HG02943 (cell line): ENCODE measurements around the gene SNAPC2.
"Not testable (repeated sequence)": the region's sequence is repeated elsewhere in the genome, so short reads cannot be mapped to it uniquely, and the experiment has no call there.

Experiments used
- ATAC-seq: cut with Tn5 transposase; IDR thresholded peaks from one replicate; pipeline ENCODE4 v1.9.1; 2021; ENCODE audit warnings: mild to moderate bottlenecking, low read depth, moderate library complexity; ENCODE audit not compliant: unreplicated experiment

The SNAPC2 gene

DNA sequence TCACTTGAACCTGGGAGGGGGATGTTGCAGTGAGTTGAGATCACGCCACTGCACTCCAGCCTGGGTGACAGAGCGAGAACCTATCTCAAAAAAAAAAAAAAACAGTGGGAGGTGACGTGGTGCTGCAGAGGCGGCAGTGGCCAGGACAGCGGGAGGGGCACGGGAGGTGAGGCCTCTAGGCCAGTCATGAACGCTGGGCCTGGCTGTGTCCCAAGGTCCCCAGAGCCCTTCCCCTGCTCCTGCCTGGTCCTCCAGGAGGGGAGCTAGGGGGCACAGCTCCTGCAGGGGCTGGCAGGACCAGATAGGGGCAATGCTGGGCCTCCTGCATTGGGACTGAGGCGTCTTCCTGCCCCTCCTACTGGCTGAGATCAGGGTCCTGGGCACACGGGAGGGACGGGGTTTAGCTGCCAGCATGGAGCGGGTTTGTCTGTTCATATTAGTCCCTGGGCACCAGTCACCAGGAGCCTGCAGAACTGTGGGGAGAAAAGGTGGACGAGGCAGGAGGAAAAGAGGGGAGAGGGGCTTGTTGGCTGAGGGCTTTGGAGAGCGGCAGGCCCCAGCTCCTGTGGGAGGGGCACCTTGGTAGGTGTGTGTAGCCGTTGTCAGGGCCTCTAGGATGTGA, 11.9 kb upstream of the SNAPC2 start:
- ATAC-seq, result no peak

- no peak for ATAC-seq
These were observed 11.2 kb upstream of the SNAPC2 start for GRCh38 chr19:7908742-7909461.

DNA sequence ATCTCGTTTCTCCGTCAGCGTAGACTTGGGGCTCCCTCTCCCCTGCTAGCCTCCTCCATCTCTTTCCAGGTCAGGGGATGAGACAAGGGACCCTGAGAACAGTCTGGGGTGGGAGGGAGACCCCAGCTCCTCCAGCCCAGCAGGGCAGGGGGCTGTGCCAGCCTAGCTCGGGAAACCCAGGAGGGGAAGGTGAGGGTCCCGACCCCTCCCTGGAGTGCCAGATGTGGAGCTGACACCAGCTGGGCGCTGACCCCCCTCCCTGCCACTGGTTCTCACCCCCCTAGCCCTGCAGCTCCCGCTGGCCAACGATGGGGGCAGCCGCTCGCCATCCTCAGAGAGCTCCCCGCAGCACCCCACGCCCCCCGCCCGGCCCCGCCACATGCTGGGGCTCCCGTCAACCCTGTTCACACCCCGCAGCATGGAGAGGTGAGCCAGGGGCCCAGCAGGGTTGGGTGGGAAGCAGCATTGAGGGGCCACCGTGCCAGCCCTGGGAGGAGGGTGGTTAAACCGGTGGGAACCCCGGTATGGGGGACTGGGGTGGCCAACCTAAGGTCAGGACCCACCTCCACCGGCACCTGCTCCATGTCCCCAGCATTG, 10.6 kb upstream of the SNAPC2 start:
- ATAC-seq, result no peak

DNA sequence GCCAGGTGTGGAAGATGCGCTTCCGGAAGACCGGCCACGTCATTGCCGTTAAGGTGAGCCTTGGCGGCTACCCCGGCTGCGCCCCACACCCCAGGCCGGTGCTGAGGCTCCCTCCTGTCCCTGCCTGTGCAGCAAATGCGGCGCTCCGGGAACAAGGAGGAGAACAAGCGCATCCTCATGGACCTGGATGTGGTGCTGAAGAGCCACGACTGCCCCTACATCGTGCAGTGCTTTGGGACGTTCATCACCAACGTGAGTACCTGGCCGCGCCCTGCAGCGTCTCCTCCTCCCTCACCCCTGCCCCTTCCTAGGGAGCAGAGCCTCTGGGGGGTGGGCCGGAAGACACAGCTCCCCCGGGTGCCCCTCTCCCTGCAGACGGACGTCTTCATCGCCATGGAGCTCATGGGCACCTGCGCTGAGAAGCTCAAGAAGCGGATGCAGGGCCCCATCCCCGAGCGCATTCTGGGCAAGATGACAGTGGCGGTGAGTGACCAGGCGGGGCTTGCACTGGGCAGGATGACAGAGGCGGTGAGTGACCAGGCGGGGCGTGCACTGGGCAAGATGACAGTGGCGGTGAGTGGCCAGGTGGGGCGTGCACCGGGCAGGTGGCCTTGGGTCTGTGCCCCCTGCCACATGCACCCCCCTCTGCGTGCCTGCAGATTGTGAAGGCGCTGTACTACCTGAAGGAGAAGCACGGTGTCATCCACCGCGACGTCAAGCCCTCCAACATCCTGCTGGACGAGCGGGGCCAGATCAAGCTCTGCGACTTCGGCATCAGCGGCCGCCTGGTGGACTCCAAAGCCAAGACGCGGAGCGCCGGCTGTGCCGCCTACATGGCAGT, 9.6 kb upstream of the SNAPC2 start:
- no peak for ATAC-seq

GRCh38 chr19:7911508-7912143, 8.5 kb upstream of the SNAPC2 start:
- ATAC-seq, result no peak

DNA sequence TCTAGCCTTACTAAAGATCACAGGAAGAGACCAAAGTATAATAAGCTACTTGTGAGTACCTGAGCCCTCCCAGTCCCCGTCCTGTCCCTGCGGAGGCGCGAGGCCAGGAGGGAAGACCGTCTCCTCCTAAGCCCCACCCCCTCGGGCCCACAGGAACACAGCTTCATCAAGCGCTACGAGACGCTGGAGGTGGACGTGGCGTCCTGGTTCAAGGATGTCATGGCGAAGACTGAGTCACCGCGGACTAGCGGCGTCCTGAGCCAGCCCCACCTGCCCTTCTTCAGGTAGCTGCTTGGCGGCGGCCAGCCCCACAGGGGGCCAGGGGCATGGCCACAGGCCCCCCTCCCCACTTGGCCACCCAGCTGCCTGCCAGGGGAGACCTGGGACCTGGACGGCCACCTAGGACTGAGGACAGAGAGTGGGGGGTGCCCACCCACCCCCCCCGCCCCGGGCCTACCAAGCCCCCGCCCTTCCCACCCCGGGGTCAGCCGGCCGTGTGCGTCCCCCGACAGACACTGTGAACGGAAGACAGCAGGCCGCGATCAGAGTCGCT, 7.9 kb upstream of the SNAPC2 start:
- ATAC-seq, result no peak

DNA sequence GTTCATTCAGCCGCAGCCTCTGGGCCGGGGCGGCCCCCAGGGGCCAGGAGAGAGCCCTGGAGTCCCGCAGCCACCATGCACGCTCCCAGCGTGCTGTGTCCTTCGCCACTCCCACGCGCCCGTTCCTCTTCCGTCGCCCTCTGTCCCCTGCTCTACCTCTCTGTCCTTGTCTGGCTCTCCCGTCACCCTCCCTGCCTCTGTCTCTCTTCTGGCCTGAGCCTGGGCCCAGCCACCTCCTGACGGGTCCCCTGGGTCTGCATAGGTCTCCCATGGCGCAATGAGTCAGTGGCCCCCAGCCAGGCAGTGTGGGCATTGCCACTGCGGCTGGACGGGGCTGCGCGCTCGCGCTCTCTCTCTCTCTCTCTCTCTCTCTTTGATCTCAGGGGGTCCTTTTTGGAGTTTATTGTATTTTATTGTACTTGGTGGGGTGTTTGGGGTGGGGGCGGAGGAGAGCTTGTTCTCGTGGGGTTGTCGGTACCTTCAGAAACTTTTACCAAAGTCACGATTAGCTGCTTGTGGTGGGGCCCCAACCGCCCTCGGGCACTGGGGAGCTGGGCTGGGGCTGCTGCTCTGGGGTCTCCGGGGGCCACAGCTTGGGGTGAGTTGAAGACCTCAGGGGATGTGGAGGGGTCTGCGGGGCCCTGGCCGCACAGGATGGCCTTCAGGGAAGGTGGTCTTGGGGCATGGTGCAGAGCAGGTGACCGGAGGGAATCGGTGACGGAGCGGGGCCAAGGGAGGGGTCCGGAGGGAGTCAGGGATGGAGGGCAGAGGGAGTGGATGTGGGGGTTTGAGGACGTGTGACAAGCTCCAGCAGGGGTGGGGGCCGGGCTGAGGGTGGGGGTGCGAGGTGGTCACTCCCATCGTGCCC, 7.2 kb upstream of the SNAPC2 start:
- no peak for ATAC-seq

DNA sequence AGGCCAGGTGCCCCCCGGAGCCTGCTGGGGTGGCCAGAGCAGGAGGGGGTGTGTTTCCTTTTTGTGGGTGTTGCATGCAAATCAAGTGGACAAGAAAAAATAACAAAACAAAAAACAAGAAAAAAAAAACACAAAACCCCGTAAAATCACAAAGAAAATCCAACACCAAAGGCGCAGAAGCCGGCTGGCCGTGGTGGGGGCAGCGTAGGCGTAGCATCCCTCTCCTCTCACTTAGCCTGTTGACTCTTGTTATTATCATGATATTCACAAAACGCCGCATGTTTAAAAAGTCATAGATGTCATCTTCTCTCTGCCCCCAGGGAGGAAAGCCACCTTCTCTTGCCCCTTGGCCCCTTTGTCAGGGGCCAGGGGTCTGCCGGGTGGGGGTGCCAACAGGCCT, 6.5 kb upstream of the SNAPC2 start:
- no peak for ATAC-seq

- ATAC-seq, result no peak
These were observed 6.0 kb upstream of the SNAPC2 start for GRCh38 chr19:7914099-7914498.

- ATAC-seq, result no peak
These were observed 5.5 kb upstream of the SNAPC2 start, which contains the start of gene TGFBR3L for GRCh38 chr19:7914598-7915045. Gene TGFBR3L, plus strand, starts transcription at chr19:7914830.

DNA sequence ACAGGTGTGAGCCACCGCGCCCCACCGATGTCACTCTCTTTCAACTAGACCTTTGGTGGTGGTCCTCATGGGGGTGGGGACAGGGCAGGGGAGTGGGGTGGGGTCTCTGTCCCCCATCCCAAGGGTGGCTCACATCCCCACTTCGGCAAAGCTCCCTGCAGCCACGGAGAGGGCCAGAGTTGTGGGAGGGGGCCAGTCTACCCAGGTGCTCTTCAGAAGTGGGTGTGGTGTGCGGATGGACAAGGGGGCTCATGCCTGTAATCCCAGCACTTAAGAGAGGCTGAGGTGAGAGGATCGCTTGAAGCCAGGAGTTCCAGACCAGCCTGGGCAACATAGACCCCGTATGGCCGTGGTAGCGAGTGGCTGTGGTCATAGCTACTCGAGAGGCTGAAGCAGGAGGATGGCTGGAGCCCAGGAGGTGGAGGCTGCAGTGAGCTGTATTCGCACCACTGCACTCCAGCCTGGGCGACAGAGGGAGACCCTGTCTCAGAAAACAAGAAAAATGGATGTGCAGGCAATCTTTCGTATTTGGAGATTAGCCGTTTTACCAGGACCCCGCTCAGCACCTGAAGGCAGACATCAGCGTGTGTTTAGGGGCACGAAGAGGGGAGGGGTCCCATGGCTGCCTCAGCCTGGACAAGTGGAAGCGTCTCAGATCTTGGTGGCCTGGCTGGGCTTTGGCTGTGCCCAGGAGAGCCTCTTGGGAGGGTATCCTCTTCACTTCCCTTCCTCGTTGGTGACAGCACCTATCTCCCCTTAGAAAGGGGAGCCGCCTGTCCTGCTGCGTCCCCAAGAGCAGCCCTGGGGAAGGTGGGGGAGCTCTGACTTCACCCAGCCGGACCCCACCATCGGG, 4.7 kb upstream of the SNAPC2 start:
- no peak for ATAC-seq

DNA sequence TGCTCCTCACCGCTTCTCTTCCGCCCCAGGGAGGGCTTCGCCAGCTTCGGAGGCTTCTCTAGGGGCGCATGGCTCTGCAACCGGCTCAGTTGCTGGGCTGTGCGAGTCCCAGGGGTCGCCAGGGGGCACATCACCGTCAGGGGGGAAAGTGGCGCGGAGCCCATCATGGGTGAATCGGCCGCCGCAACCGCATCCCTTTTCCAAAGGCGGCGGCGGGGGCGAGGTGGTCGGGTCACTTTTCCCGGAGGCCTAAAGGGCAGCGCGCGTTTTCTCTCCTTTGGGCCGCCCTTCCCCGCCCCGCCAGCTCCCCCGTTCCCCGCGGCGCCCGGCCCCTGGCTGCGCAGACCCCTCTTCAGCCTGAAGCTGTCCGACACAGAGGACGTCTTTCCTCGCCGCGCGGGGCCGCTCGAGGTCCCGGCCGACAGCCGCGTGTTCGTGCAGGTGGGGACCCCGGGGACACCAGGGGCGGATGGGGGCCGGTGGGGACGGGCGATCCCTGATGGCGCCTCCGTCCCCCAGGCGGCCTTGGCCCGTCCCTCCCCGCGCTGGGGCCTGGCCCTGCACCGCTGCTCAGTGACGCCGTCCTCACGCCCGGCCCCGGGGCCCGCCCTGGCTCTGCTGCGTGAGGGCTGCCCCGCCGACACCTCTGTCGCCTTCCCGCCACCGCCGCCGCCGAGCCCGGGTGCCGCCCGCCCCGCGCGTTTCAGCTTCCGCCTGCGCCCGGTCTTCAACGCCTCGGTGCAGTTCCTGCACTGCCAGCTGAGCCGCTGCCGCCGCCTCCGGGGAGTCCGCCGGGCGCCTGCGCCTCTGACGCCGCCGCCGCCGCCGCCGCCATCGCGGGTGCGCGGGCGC, 3.8 kb upstream of the SNAPC2 start:
- no peak for ATAC-seq

DNA sequence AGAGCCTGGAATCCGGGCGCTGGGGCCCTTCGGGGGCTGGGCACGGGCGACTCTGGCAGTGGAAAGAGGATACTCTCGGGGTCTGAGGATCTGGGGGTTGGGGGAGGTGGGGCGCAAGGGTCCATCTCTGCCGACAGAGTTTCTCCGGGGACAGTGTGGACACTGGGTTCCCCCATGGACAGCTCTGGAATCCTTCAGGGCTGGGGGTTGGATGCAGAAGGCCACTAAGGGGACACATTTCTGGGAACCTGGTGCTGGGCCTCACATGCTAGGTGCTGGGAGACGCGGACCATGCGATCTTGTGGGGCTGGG, 3.2 kb upstream of the SNAPC2 start:
- no peak for ATAC-seq

GRCh38 chr19:7917267-7918061, 2.7 kb upstream of the SNAPC2 start:
- ATAC-seq, result no peak

DNA sequence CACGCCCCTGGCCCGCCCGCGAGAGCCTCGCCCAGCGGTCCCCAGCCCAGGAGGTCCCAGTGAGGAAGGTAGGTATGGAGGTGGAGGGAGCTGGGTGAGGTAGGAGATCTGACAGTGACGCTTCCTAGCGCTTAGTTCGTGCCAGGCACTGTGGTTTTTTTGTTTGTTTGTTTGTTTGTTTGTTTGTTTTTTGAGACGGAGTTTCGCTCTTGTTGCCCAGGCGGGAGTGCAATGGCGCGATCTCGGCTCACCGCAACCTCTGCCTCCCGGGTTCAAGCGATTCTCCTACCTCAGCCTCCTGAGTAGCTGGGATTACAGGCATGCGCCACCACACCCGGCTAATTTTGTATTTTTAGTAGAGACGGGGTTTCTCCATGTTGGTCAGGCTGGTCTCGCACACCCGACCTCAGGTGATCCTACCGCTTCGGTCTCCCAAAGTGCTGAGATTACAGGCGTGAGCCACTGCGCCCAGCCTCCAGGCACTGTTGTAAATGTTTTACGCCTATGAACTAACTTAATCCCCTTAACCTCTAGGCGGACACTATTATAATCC, 2.0 kb upstream of the SNAPC2 start:
- not testable (repeated sequence) for ATAC-seq

DNA sequence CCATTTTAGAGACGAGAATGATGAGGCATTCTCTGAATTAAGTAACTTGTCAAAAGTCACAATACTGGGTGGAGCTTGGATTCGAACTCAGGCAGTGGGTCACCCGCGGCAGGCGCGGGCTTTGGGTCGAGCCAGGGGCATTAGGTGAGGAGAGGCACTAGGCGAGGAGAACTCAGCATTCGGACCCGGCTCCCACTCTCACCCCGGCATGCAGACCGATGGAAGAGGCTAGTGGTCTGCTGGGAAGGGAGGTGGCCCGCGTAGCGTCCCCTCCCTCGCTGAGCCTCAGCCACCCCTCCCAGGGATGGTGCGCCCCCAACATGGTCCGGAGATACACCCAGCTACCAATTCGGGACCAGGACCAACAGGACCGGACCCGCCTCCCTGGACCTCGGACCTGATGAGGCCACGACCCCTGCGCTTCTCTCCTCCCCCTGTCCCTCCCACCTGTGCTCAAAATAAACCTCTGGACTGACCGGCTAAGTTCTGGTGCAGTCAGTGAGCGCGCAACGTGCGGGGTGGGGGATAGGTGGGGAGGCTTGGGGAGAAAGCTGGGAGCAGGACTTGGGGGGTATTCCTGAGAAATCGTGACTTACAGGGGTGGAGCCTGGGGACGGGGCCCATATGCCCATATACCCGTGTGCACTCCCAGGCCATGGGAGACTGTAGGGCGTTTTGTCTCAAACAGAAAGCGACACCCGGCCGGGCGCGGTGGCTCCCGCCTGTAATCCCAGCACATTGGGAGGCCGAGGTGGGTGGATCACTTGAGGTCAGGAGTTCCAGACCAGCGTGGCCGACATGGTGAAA, 1.3 kb upstream of the SNAPC2 start:
- no peak for ATAC-seq
